ENCODE measurements around the gene TAGLN2. TPM values are rescaled to one million over a fixed set of nuclear protein-coding genes. Genes with fewer than 3 reads are reported as not detected.
"Not testable (repeated sequence)": the region's sequence is repeated elsewhere in the genome, so short reads cannot be mapped to it uniquely, and the experiment has no call there.

The TAGLN2 gene
- total RNA-seq, 1 donor from 2014 or later = 85.1 TPM

GRCh38 chr1:159916242-159917051 lies 8.9 kb downstream of the TAGLN2 start:
- Histone ChIP-seq H3K9ac (ENCODE audit: low read depth in 1 of 3, low read length in 3 of 3) (peak overlapping the region in 1 of 3 donors; percentile 43), H3K9me3 (ENCODE audit: control insufficient read depth in 3 of 3, low read length in 3 of 3) (no peaks in the 10 kb centered on the region), H3K36me3 (ENCODE audit: control insufficient read depth in 3 of 3, insufficient read depth in 3 of 3, low read length in 3 of 3) (peaks cover 12 to 27% (median 17%) of the 10 kb centered on the region in 3 donors), H3K27me3 (ENCODE audit: control insufficient read depth in 3 of 3, insufficient read depth in 3 of 3, low read length in 3 of 3) (no peaks in the 10 kb centered on the region), H3K27ac (ENCODE audit: low read depth, low read length) (no peak overlapping the region), H3K4me1 (ENCODE audit: control insufficient read depth in 3 of 3, insufficient read depth in 3 of 3, low read length in 3 of 3) (peaks cover 36 to 47% (median 45%) of the 10 kb centered on the region in 3 donors), H3K4me3 (ENCODE audit: low read length in 3 of 3) (no peak overlapping the region)

GRCh38 chr1:159915571-159916241 lies 9.6 kb downstream of the TAGLN2 start:
- Histone ChIP-seq H3K27me3 (ENCODE audit: control insufficient read depth in 3 of 3, insufficient read depth in 3 of 3, low read length in 3 of 3) (no peaks in the 10 kb centered on the region), H3K36me3 (ENCODE audit: control insufficient read depth in 3 of 3, insufficient read depth in 3 of 3, low read length in 3 of 3) (peaks cover 10 to 27% (median 17%) of the 10 kb centered on the region in 3 donors), H3K27ac (ENCODE audit: low read depth, low read length) (no peak overlapping the region), H3K9me3 (ENCODE audit: control insufficient read depth in 3 of 3, low read length in 3 of 3) (no peaks in the 10 kb centered on the region), H3K4me1 (ENCODE audit: control insufficient read depth in 3 of 3, insufficient read depth in 3 of 3, low read length in 3 of 3) (peaks cover 38 to 50% (median 46%) of the 10 kb centered on the region in 3 donors), H3K9ac (ENCODE audit: low read depth in 1 of 3, low read length in 3 of 3) (no peak overlapping the region), H3K4me3 (ENCODE audit: low read length in 3 of 3) (no peak overlapping the region)

GRCh38 chr1:159914252-159915018 lies 10.9 kb downstream of the TAGLN2 start:
- H3K9ac ChIP-seq (ENCODE audit: low read depth in 1 of 3, low read length in 3 of 3) = no peak overlapping the region
- no peaks in the 10 kb centered on the region for H3K9me3 ChIP-seq (ENCODE audit: control insufficient read depth in 3 of 3, low read length in 3 of 3)
- H3K4me3 ChIP-seq (ENCODE audit: low read length in 3 of 3) = no peak overlapping the region
- no peaks in the 10 kb centered on the region for H3K27me3 ChIP-seq (ENCODE audit: control insufficient read depth in 3 of 3, insufficient read depth in 3 of 3, low read length in 3 of 3)
- peaks cover 4 to 20% (median 9%) of the 10 kb centered on the region in 3 donors for H3K36me3 ChIP-seq (ENCODE audit: control insufficient read depth in 3 of 3, insufficient read depth in 3 of 3, low read length in 3 of 3)
- peaks cover 32 to 46% (median 43%) of the 10 kb centered on the region in 3 donors for H3K4me1 ChIP-seq (ENCODE audit: control insufficient read depth in 3 of 3, insufficient read depth in 3 of 3, low read length in 3 of 3)
- H3K27ac ChIP-seq (ENCODE audit: low read depth, low read length) = no peak overlapping the region

- Histone ChIP-seq H3K9ac (ENCODE audit: low read depth in 1 of 3, low read length in 3 of 3) (no peak overlapping the region), H3K27ac (ENCODE audit: low read depth, low read length) (no peak overlapping the region), H3K36me3 (ENCODE audit: control insufficient read depth in 3 of 3, insufficient read depth in 3 of 3, low read length in 3 of 3) (peaks cover 0 to 13% (median under 1%) of the 10 kb centered on the region in 3 donors), H3K27me3 (ENCODE audit: control insufficient read depth in 3 of 3, insufficient read depth in 3 of 3, low read length in 3 of 3) (no peaks in the 10 kb centered on the region), H3K4me3 (ENCODE audit: low read length in 3 of 3) (no peak overlapping the region), H3K9me3 (ENCODE audit: control insufficient read depth in 3 of 3, low read length in 3 of 3) (no peaks in the 10 kb centered on the region), H3K4me1 (ENCODE audit: control insufficient read depth in 3 of 3, insufficient read depth in 3 of 3, low read length in 3 of 3) (peaks cover 23 to 38% (median 35%) of the 10 kb centered on the region in 3 donors)
Measured at GRCh38 chr1:159913451-159914192, 11.7 kb downstream of the TAGLN2 start.

GRCh38 chr1:159911326-159912070 lies 13.8 kb downstream of the TAGLN2 start:
- H3K9me3 ChIP-seq (ENCODE audit: control insufficient read depth in 3 of 3, low read length in 3 of 3) = no peaks in the 10 kb centered on the region
- H3K36me3 ChIP-seq (ENCODE audit: control insufficient read depth in 3 of 3, insufficient read depth in 3 of 3, low read length in 3 of 3) = peaks cover 0 to 3% (median 0%) of the 10 kb centered on the region in 3 donors
- peaks cover 19 to 33% (median 23%) of the 10 kb centered on the region in 3 donors for H3K4me1 ChIP-seq (ENCODE audit: control insufficient read depth in 3 of 3, insufficient read depth in 3 of 3, low read length in 3 of 3)
- no peaks in the 10 kb centered on the region for H3K27me3 ChIP-seq (ENCODE audit: control insufficient read depth in 3 of 3, insufficient read depth in 3 of 3, low read length in 3 of 3)
- no peak overlapping the region for H3K4me3 ChIP-seq (ENCODE audit: low read length in 3 of 3)
- H3K9ac ChIP-seq (ENCODE audit: low read depth in 1 of 3, low read length in 3 of 3) = no peak overlapping the region
- H3K27ac ChIP-seq (ENCODE audit: low read depth, low read length) = peak overlapping the region; percentile 48

GRCh38 chr1:159908031-159908940 lies 17.0 kb downstream of the TAGLN2 start:
- H3K4me3 ChIP-seq (ENCODE audit: low read length in 3 of 3) = no peak overlapping the region
- peaks cover 14 to 22% (median 16%) of the 10 kb centered on the region in 3 donors for H3K4me1 ChIP-seq (ENCODE audit: control insufficient read depth in 3 of 3, insufficient read depth in 3 of 3, low read length in 3 of 3)
- no peaks in the 10 kb centered on the region for H3K36me3 ChIP-seq (ENCODE audit: control insufficient read depth in 3 of 3, insufficient read depth in 3 of 3, low read length in 3 of 3)
- H3K27me3 ChIP-seq (ENCODE audit: control insufficient read depth in 3 of 3, insufficient read depth in 3 of 3, low read length in 3 of 3) = no peaks in the 10 kb centered on the region
- no peaks in the 10 kb centered on the region for H3K9me3 ChIP-seq (ENCODE audit: control insufficient read depth in 3 of 3, low read length in 3 of 3)
- H3K9ac ChIP-seq (ENCODE audit: low read depth in 1 of 3, low read length in 3 of 3) = no peak overlapping the region
- H3K27ac ChIP-seq (ENCODE audit: low read depth, low read length) = no peak overlapping the region

GRCh38 chr1:159906960-159907359 lies 18.3 kb downstream of the TAGLN2 start:
- Histone ChIP-seq H3K27ac (ENCODE audit: low read depth, low read length) (no peak overlapping the region), H3K9me3 (ENCODE audit: control insufficient read depth in 3 of 3, low read length in 3 of 3) (no peaks in the 10 kb centered on the region)

GRCh38 chr1:159904036-159904435 lies 21.3 kb downstream of the TAGLN2 start:
- not testable (repeated sequence) for H3K36me3 ChIP-seq (ENCODE audit: control insufficient read depth in 3 of 3, insufficient read depth in 3 of 3, low read length in 3 of 3); H3K4me3 ChIP-seq (ENCODE audit: low read length in 3 of 3); H3K27me3 ChIP-seq (ENCODE audit: control insufficient read depth in 3 of 3, insufficient read depth in 3 of 3, low read length in 3 of 3); H3K27ac ChIP-seq (ENCODE audit: low read depth, low read length); H3K9me3 ChIP-seq (ENCODE audit: control insufficient read depth in 3 of 3, low read length in 3 of 3); H3K9ac ChIP-seq (ENCODE audit: low read depth in 1 of 3, low read length in 3 of 3)
- peaks cover 0 to 11% (median 8%) of the 10 kb centered on the region in 3 donors for H3K4me1 ChIP-seq (ENCODE audit: control insufficient read depth in 3 of 3, insufficient read depth in 3 of 3, low read length in 3 of 3)

More at GRCh38 chr1:159906960-159907359, 18.3 kb downstream of the TAGLN2 start:
- Histone ChIP-seq H3K4me3 (ENCODE audit: low read length in 3 of 3) (no peak overlapping the region), H3K36me3 (ENCODE audit: control insufficient read depth in 3 of 3, insufficient read depth in 3 of 3, low read length in 3 of 3) (no peaks in the 10 kb centered on the region), H3K27me3 (ENCODE audit: control insufficient read depth in 3 of 3, insufficient read depth in 3 of 3, low read length in 3 of 3) (no peaks in the 10 kb centered on the region), H3K9ac (ENCODE audit: low read depth in 1 of 3, low read length in 3 of 3) (no peak overlapping the region), H3K4me1 (ENCODE audit: control insufficient read depth in 3 of 3, insufficient read depth in 3 of 3, low read length in 3 of 3) (peaks cover 14 to 17% (median 14%) of the 10 kb centered on the region in 3 donors)
